Measurements from ENCODE around the gene TAGLN.

TAGLN gene

DNA sequence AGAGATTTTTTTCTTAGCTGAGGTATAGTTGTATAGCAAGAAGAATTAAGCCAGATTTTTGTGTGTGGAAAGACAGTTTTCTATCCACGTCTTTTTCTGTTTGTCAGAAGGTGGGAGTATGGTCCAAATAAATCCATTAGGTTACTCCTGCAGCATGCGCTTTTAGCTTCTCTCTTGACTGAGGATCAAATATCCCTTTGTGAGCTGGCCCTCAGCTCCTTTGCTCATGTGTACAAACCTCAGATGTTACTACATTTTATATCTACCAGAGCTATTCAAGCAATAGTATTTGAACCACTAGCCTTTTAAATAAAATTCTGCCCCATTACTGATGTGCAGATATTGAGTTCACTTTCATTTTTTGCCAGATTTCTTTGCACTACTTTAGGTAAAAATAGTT lies 29.4 kb upstream of the TAGLN start:
- TF ChIP-seq, protein P1, sequence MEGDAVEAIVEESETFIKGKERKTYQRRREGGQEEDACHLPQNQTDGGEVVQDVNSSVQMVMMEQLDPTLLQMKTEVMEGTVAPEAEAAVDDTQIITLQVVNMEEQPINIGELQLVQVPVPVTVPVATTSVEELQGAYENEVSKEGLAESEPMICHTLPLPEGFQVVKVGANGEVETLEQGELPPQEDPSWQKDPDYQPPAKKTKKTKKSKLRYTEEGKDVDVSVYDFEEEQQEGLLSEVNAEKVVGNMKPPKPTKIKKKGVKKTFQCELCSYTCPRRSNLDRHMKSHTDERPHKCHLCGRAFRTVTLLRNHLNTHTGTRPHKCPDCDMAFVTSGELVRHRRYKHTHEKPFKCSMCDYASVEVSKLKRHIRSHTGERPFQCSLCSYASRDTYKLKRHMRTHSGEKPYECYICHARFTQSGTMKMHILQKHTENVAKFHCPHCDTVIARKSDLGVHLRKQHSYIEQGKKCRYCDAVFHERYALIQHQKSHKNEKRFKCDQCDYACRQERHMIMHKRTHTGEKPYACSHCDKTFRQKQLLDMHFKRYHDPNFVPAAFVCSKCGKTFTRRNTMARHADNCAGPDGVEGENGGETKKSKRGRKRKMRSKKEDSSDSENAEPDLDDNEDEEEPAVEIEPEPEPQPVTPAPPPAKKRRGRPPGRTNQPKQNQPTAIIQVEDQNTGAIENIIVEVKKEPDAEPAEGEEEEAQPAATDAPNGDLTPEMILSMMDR (conservative IDR thresholded peaks at IDR 0.05; ENCODE audit: low read depth, low read length) = no peak
- H3K4me3 ChIP-seq (ENCODE audit: low read length) = no peak overlapping the region
- no peak for DNase-seq (ENCODE audit: low read depth)

DNA sequence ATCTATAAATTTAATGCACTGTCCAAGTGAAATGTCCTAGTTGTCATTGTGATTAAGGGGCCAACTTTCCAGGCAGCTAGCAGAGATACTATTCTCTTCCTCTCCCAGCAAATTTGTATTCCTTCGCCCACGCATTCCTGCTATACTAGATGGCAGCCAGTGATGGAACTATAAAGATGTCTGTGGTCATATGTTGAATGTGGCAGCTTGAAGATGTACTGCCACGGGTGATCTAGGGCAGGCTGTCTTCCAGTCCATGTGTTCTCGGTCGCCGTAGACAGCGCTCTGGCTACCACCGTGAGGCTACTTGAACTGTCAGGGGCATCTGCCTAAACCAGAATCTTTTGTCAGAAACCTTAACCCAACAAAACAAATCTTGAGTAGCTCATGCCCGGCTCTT lies 29.0 kb upstream of the TAGLN start:
- H3K4me3 ChIP-seq (ENCODE audit: low read length) = no peak overlapping the region
- TF ChIP-seq, protein P1 (conservative IDR thresholded peaks at IDR 0.05; ENCODE audit: low read depth, low read length) = no peak
- no peak for DNase-seq (ENCODE audit: low read depth)

DNA sequence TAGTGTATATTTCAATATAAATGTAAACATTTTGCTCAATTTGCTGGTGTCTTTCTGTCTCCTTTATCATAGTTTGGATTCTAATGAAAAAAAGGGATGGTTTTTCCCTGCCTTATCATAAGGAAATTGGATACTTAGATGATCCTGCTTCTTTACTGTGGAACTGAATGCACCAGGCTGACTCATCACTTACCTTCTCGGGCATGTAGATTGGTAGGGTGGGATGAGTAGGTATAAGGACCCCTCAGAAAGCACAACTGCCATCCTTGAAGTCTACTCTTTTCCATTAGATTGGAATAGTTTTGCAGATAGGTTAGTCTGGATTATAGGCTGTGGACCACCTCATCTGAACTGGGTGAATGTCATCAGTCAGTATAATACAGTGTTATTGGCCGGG lies 28.2 kb upstream of the TAGLN start:
- H3K4me3 ChIP-seq (ENCODE audit: low read length) = no peak overlapping the region
- TF ChIP-seq, protein P1 (conservative IDR thresholded peaks at IDR 0.05; ENCODE audit: low read depth, low read length) = no peak
- no peak for DNase-seq (ENCODE audit: low read depth)

GRCh38 chr11:117171404-117172061 lies 27.6 kb upstream of the TAGLN start:
- TF ChIP-seq, protein P1 (conservative IDR thresholded peaks at IDR 0.05; ENCODE audit: low read depth, low read length) = no peak
- no peak for DNase-seq (ENCODE audit: low read depth)

DNA sequence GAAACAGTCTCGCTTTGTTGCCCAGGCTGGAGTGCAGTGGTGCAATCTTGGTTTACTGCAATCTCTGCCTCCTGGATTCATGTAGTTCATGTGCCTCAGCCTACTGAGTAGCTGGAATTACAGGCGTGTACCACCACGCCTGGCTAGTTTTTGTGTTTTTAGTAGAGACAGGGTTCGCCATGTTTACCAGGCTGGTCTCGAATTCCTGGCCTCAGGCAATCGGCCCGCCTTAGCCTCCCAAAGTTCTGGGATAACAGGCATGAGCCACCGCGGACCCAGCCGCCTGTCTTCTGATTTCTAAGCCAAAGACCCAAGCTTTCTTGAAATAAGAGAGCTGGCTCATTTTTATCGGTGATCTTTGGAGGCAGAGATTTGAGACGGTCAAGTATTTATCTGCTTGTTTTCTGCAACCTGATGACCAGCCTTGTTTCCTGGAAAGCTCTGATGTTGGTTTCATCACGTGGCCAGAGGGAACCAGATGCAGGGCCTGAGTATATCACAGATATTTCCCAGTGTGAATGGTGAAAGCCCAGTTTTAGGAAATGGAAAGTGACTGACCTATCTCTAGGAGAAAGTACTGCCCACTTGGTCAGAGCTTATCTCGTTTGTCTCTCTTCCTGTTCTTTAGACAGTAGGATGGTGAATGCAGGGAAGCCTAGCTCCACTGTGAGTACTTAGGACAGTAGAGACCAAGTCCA lies 26.3 kb upstream of the TAGLN start:
- TF ChIP-seq, protein P1 (conservative IDR thresholded peaks at IDR 0.05; ENCODE audit: low read depth, low read length) = no peak
- no peak overlapping the region for H3K4me3 ChIP-seq (ENCODE audit: low read length)
- no peak for DNase-seq (ENCODE audit: low read depth)

More at GRCh38 chr11:117171404-117172061, 27.6 kb upstream of the TAGLN start:
- H3K4me3 ChIP-seq (ENCODE audit: low read length) = no peak overlapping the region

GRCh38 chr11:117175104-117175503 lies 24.1 kb upstream of the TAGLN start:
- no peak overlapping the region for H3K4me3 ChIP-seq (ENCODE audit: low read length)
- TF ChIP-seq, protein P1 (conservative IDR thresholded peaks at IDR 0.05; ENCODE audit: low read depth, low read length) = no peak

GRCh38 chr11:117175781-117176180 lies 23.4 kb upstream of the TAGLN start:
- DNase-seq (ENCODE audit: low read depth) = no peak
- H3K4me3 ChIP-seq (ENCODE audit: low read length) = no peak overlapping the region
- TF ChIP-seq, protein P1 (conservative IDR thresholded peaks at IDR 0.05; ENCODE audit: low read depth, low read length) = no peak

More at GRCh38 chr11:117175104-117175503, 24.1 kb upstream of the TAGLN start:
- no peak for DNase-seq (ENCODE audit: low read depth)
